ENCODE results near the gene RPTOR.

The RPTOR gene

DNA sequence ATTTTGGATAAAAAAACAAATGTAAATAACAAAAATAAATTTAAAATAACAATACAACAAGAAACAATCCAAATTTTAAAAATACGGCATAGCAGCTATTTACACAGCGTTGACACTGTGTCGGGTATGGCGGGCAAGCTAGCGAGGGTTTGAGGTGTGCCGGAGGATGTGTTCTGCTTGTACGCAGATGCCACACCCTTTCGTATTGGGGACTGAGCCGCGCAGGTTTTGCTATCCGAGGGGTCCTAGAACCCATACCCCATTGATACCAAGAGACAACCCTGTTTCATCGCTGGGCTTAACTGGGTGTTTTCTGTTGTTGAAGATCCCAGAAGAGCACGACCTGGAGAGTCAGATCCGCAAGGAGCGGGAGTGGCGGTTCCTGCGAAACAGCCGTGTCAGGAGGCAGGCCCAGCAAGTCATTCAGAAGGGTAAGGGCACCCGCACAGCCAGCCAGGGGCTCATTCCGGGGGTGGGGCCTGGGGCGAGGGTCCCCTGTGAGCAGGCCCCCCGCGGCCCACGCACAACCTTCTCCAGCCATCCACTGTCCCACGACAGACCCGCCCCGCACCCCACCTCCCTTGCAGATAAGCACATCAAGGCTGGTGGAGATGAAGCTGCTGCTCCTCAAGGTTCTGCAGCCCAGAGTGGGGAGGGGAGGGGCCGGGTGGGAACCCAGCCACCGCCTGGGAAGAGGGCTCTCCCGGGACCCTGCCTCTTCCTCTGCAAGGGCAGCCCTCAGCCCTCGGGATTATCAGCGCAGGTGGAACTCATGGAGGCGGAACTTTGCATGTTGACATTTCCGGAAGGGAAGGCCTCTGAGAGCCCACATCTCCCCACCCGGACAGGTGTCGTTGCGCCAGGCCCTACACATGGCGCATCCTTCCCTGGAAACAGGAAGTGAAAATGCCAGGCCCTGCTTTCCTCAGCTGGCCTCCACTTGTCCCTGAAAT, 395.8 kb downstream of the RPTOR start:
- TF ChIP-seq, protein P1, sequence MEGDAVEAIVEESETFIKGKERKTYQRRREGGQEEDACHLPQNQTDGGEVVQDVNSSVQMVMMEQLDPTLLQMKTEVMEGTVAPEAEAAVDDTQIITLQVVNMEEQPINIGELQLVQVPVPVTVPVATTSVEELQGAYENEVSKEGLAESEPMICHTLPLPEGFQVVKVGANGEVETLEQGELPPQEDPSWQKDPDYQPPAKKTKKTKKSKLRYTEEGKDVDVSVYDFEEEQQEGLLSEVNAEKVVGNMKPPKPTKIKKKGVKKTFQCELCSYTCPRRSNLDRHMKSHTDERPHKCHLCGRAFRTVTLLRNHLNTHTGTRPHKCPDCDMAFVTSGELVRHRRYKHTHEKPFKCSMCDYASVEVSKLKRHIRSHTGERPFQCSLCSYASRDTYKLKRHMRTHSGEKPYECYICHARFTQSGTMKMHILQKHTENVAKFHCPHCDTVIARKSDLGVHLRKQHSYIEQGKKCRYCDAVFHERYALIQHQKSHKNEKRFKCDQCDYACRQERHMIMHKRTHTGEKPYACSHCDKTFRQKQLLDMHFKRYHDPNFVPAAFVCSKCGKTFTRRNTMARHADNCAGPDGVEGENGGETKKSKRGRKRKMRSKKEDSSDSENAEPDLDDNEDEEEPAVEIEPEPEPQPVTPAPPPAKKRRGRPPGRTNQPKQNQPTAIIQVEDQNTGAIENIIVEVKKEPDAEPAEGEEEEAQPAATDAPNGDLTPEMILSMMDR (IDR thresholded peaks at IDR 0.05; ENCODE audit: insufficient read depth, low read length, missing control alignments): no peak
- no peak overlapping the region for H3K4me3 ChIP-seq (ENCODE audit: low read depth, low read length)
- no peak for DNase-seq (ENCODE audit: low read depth, low spot score)
- ChIA-PET CTCF (no interaction called here), POLR2A (no interaction called here)

DNA sequence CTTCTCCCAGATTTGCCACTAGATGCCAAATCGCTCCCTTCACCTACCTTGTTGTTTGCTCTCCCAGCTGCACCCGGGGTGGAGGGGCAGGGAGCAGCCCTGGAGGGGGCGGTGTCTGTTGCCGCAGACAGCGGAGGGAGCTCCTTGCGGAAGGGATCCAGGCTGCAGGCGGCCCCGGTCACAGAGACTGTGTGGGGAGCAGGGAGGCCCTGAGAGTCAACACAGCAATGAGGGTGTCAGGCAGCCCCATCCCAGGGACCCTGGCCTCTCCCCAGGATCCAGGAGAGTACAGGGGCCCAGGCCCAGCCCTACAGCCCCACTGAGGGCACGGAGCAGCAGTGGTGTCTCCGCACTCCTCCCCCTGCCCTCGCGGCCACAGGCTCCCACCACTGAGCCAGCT, 396.5 kb downstream of the RPTOR start:
- ChIA-PET CTCF (interaction anchor here (1.0 to 1.5 kb wide), 2 partner anchors 10 to 13 kb away, joined by 3 to 4 read pairs; no protein-coding TSS in a partner anchor), POLR2A (no interaction called here)
- no peak for DNase-seq (ENCODE audit: low read depth, low spot score)
- H3K4me3 ChIP-seq (ENCODE audit: low read depth, low read length): no peak overlapping the region
- TF ChIP-seq, protein P1 (IDR thresholded peaks at IDR 0.05; ENCODE audit: insufficient read depth, low read length, missing control alignments): no peak

DNA sequence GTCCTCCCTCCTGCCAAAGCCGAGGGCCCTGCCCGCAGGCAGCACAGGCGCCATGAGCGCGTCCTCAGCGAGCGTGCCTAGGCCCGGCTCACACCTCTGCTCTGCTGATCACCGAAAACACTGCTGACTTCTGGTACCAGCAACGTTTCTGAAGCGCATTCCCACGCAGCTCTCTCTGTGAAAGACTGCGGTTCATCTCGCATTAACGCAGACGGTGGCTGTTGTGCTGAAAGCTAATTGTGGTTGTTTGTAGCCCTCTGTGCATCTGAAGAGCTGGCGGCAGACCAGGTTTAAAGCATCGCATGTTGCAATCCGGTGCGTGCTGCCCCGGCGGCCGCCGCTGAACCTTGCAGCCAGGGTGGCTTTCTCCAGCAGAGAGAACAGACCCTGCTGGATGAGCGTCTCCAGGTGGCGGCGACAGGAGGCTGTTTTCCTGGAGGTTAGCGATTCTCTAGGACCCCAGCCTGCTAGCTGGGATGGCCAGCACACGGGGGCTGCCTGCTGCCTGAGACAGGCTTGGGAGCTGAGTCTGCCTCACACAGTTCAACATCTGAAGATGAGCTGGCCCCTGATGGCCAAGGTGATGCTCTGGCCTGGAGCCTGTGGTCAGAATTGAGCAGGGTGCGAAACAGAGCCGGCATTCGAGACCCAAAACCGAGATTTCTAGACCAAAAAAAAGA, 397.2 kb downstream of the RPTOR start:
- POLR2A ChIA-PET: no interaction called here
- no peak overlapping the region for H3K4me3 ChIP-seq (ENCODE audit: low read depth, low read length)
- DNase-seq (ENCODE audit: low read depth, low spot score): no peak
- CTCF ChIA-PET: interaction anchor here (0.8 to 1.5 kb wide), 3 partner anchors 9 to 23 kb away, joined by 3 to 4 read pairs (median 3); no protein-coding TSS in a partner anchor
- TF ChIP-seq, protein P1 (IDR thresholded peaks at IDR 0.05; ENCODE audit: insufficient read depth, low read length, missing control alignments): no peak

DNA sequence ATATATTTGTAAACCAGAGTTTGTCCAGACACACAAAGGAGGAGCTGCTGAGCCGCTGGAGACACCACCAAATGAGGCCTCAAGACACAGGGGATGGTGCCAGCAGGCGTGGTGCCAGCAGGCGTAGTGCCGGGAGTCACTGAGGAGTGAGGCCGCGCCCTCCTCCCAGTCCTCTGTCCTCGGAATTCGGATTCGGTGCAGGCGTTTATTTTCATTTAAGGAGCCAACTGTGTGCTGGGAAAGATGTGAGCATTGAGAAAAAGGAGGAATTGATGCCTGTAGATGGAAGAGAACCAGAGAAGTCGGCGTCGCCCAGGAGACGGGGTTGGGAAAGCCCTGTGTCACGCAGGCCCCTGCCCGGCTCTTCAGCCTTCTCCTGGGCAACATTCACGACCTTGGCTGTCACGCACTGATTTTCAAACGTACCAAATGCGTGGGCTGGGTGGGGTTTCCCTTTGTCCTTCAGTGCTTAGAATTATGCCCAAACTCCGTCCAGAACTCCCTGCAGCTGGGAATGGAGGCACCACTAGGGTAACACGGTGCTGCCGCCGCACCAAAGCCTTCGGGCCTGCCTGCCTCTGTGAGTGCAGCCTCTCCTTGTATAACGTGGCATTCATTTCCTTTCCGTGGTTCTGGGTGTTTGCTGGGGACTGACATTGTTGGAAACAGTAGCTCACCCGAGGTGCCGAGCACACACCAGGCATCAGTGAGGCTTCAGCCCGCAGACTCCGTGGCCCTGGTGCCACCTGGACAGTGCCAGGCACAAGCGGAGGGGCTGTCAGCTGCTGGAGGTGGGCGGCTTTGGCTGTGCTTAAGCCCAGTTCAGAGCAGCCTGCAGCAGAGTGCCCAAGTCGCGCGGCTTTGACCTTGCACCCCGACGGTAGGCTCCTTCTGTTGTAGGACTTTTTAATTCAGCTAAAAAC, 398.0 kb downstream of the RPTOR start:
- no peak overlapping the region for H3K4me3 ChIP-seq (ENCODE audit: low read depth, low read length)
- DNase-seq (ENCODE audit: low read depth, low spot score): peak; percentile 4
- TF ChIP-seq, protein P1 (IDR thresholded peaks at IDR 0.05; ENCODE audit: insufficient read depth, low read length, missing control alignments): no peak
- ChIA-PET CTCF (interaction anchor here (0.8 to 1.5 kb wide), 3 partner anchors 8 to 24 kb away, joined by 3 to 4 read pairs (median 3); no protein-coding TSS in a partner anchor), POLR2A (no interaction called here)

DNA sequence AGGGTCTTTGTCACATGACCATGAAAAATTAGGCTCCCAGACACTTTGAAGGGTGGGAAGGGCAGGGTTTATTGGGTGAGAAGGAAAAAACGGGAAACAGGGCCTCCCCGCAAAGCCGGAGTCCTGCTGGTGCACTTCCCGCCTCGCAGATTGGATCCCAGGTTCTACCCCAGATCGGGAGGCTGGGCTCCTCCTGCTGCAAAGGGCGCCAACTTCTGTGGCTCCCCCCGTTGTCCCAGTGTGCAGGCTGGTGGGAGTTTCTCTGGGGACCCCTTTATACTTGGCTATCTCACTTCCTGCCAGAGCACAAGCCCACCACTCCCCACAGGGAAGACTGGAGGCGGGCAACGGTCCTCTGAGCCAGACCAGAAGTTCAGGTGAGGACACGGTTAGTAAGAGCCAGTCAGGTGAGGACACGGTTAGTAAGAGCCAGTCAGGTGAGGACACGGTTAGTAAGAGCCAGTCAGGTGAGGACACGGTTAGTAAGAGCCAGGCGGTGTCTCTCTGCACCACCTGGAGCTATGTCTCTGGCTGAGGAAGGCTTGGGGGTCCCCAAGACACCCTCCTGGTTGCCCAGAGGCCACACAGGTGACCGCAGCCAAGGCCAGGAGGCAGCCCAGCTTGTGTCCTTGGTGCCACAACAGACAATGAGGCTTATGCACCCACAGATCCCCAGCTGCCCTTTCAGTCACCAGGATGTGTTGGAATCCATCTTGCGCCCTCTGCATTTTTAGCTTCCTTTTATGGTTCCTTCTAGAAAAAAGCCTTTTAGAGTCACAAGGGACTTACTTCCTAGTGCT, 398.9 kb downstream of the RPTOR start:
- ChIA-PET CTCF (no interaction called here), POLR2A (no interaction called here)
- no peak for DNase-seq (ENCODE audit: low read depth, low spot score)
- H3K4me3 ChIP-seq (ENCODE audit: low read depth, low read length): no peak overlapping the region
- TF ChIP-seq, protein P1 (IDR thresholded peaks at IDR 0.05; ENCODE audit: insufficient read depth, low read length, missing control alignments): no peak
